Keratinocyte (primary cell): ENCODE measurements around the gene TRIM65. TPM values are rescaled to one million over a fixed set of nuclear protein-coding genes. Genes with fewer than 3 reads are reported as not detected.

ENCODE experiments used
- DNase-seq: peaks from one replicate; pipeline ENCODE4 v3.0.0-alpha.2; 2011; ENCODE audit warnings: low read depth, missing footprints, low spot score
- FAIRE-seq: peaks from 2 replicates; lab custom pipeline; 2011; peaks lifted over from hg19 to GRCh38; lab: Jason Lieb, UNC
- H2AFZ ChIP-seq: 2 replicates; pipeline ENCODE4 v1.6.0; 2012; ENCODE audit warnings: low read length, control low read depth, inconsistent platforms; ENCODE audit not compliant: control insufficient read depth
- H3K27ac ChIP-seq: 2 replicates; pipeline ENCODE4 v1.5.1; 2011; ENCODE audit warnings: low read length; ENCODE audit not compliant: control insufficient read depth, insufficient read depth
- H3K27me3 ChIP-seq: 3 replicates; pipeline ENCODE4 v1.6.0; 2011; ENCODE audit warnings: low read length; ENCODE audit not compliant: control insufficient read depth, insufficient read depth; ENCODE audit errors: extremely low read depth
- H3K36me3 ChIP-seq, 2 experiments: 2 replicates in 1 of 2; 3 replicates in 1 of 2; pipeline ENCODE4 v1.5.1; 2011; ENCODE audit warnings: low read length in 2 of 2, mild to moderate bottlenecking in 1 of 2; ENCODE audit not compliant: control insufficient read depth in 2 of 2, insufficient read depth in 2 of 2; ENCODE audit errors: extremely low read depth in 1 of 2
- H3K4me1 ChIP-seq: 3 replicates; pipeline ENCODE4 v1.5.1; 2011; ENCODE audit warnings: low read length; ENCODE audit not compliant: control insufficient read depth, insufficient read depth; ENCODE audit errors: extremely low read depth
- H3K4me2 ChIP-seq: 3 replicates; pipeline ENCODE4 v1.6.0; 2011; ENCODE audit warnings: low read depth, low read length; ENCODE audit not compliant: control insufficient read depth, insufficient read depth; ENCODE audit errors: extremely low read depth
- H3K4me3 ChIP-seq, 3 experiments: fragments of 200-600 bp in 1 of 3; sonication (generic) in 1 of 3; 2 replicates in 2 of 3; 3 replicates in 1 of 3; pipeline ENCODE4 v1.5.1; 2011 to 2016; ENCODE audit warnings: low read length in 3 of 3, mild to moderate bottlenecking in 3 of 3, control low read depth in 2 of 3, inconsistent platforms in 1 of 3, low read depth in 1 of 3, mixed read lengths in 1 of 3, mixed run types in 1 of 3, moderate library complexity in 1 of 3; ENCODE audit not compliant: control insufficient read depth in 2 of 3, insufficient read depth in 2 of 3; ENCODE audit errors: extremely low read depth in 1 of 3
- H3K79me2 ChIP-seq: 2 replicates; pipeline ENCODE4 v1.6.0; 2012; ENCODE audit warnings: low read length; ENCODE audit not compliant: control insufficient read depth, insufficient read depth
- H3K9ac ChIP-seq: 3 replicates; pipeline ENCODE4 v1.6.0; 2011; ENCODE audit warnings: low read length; ENCODE audit not compliant: control insufficient read depth, insufficient read depth; ENCODE audit errors: extremely low read depth
- H3K9me1 ChIP-seq: 3 replicates; pipeline ENCODE4 v1.6.0; 2011; ENCODE audit warnings: low read length; ENCODE audit not compliant: control insufficient read depth, insufficient read depth; ENCODE audit errors: extremely low read depth
- H3K9me3 ChIP-seq: 2 replicates; pipeline ENCODE4 v1.5.1; 2012; ENCODE audit warnings: low read depth, low read length; ENCODE audit not compliant: control insufficient read depth
- H4K20me1 ChIP-seq: 3 replicates; pipeline ENCODE4 v1.6.0; 2011; ENCODE audit warnings: low read length; ENCODE audit not compliant: control insufficient read depth, insufficient read depth; ENCODE audit errors: extremely low read depth
- EZH2 ChIP-seq: IDR thresholded peaks from one replicate; pipeline ENCODE4 v1.6.1; 2012; ENCODE audit warnings: inconsistent platforms, mild to moderate bottlenecking, low read length, moderate library complexity
- dilution Hi-C: fragments of 300-500 bp; cut with MboI; formaldehyde crosslinking; loops from one replicate; pipeline ENCODE4 v1.7.0; 2020; ENCODE audit warnings: low sequenced_read_pairs; ENCODE audit not compliant: extremely low pct_ligation_motif_present
- polyA plus RNA-seq, 5 experiments: library from polyadenylated mRNA; depleted of rRNA in 3 of 5; stranded (reverse) in 3 of 5; stranded (forward) in 1 of 5; unstranded in 1 of 5; fragments of >200 nt; gene quantifications; 1 replicate in 1 of 5; 2 replicates in 3 of 5; 3 replicates in 1 of 5; pipeline versions ENCODE4 v1.2.1 to v1.2.3, GENCODE V29; 2011 to 2012; ENCODE audit warnings: missing spikeins in 2 of 5, low read depth in 1 of 5, low replicate concordance in 1 of 5
- TF ChIP-seq, protein P1 (sequence below), 3 experiments: IDR thresholded peaks in 1 of 3; conservative IDR thresholded peaks in 1 of 3; optimal IDR thresholded peaks in 1 of 3; 2 replicates in 2 of 3; 3 replicates in 1 of 3; pipeline versions ENCODE3 to v1.5.1; 2011; ENCODE audit warnings: low read length in 3 of 3, mild to moderate bottlenecking in 3 of 3, moderate library complexity in 2 of 3, control low read depth in 1 of 3, inconsistent platforms in 1 of 3; ENCODE audit not compliant: insufficient read depth in 2 of 3; ENCODE audit errors: extremely low read depth in 1 of 3

Gene TRIM65
- polyA plus RNA-seq, 1 donor (not counting 4 experiments of a cell fraction or from before 2014, with no cell fraction given): 7.8 TPM

DNA sequence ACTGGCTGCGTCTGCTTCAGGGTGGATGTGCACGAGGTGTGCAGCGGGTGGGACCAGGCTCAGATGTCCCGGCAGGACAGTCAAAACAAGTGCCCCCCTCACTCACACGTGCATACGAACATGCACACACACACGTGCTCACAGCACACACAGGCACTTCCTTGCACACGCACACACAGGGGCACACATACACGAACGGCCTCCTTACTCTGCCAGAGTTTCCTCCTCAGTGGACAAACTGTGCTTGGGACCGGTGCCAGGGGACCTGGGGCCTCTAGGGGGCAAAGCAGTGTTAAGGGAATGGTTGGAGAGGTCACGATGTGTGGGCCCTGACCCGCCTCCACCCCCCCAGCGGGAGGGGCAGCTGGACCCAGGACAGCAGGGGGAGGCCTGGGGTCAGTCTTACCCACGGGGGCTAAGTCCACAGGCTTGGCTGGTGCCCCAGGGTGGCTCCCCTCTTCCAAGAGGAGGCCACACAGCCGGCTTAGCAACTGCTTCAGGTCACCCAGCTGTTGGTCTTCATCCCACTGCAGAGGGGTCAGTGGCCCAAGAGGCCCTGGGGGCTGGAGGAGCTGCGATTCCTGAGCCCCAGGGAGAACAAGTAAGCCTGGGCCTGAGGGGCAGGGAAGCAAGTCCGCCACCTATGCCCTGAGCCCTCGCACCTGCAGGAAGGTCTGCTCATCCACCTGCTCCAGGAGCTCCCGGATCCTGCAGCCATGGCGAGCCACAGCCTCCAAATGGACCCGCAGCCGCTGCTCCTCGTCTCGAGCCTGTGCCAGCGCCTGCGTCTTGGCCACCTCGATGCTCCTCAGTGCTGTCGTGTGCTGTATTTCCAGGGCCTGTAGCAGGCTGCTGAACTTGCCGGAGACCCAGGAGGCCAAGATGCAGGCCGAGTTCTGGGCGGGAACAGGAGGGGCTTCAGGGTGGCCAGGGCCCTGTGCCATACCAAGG, 4.9 kb downstream of the TRIM65 start:
- no peak for FAIRE-seq
- H3K4me1 ChIP-seq: peaks cover 9% of the 10 kb centered on the region

DNA sequence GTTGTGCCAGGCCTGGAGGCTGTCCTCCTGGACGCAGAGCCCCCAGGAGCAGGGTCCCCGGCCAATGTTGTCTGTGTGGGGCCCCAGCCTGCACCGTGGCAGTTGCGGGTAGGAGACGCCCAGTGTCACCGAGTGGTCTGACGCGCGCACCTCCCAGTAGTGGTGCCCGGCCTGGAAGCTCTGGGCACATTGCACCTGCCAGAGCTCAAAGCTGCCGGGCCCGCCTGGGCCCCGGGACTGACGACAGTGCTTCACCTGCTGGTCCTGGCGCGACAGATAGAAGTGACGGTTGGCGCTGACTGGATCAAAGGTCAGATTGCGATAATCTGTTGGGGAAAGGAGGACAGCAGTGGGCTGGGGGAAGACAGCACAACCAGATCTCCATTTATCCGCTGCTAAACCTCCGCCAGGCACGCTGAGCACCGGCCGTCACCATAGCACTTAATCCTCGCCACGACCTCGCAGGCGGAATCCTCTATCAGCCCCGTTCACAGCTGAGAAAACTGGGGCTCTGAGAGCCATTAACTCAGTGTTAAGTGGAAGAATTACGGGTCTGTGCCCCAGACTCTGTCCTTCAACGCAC, 5.6 kb downstream of the TRIM65 start:
- Histone ChIP-seq H3K4me3 (no peak overlapping the region), H3K27ac (no peak overlapping the region), H3K9me3 (no peaks in the 10 kb centered on the region), H3K9me1 (no peaks in the 10 kb centered on the region), H3K79me2 (peaks cover 4% of the 10 kb centered on the region), H4K20me1 (no peaks in the 10 kb centered on the region), H3K27me3 (no peaks in the 10 kb centered on the region), H2AFZ (no peak overlapping the region), H3K4me2 (no peak overlapping the region), H3K4me1 (peaks cover 9% of the 10 kb centered on the region), H3K9ac (no peak overlapping the region), H3K36me3 (peaks cover 6 to 7% of the 10 kb centered on the region in 2 experiments)
- dilution Hi-C loops: no loop called here
- FAIRE-seq: no peak
- TF ChIP-seq, protein P1, sequence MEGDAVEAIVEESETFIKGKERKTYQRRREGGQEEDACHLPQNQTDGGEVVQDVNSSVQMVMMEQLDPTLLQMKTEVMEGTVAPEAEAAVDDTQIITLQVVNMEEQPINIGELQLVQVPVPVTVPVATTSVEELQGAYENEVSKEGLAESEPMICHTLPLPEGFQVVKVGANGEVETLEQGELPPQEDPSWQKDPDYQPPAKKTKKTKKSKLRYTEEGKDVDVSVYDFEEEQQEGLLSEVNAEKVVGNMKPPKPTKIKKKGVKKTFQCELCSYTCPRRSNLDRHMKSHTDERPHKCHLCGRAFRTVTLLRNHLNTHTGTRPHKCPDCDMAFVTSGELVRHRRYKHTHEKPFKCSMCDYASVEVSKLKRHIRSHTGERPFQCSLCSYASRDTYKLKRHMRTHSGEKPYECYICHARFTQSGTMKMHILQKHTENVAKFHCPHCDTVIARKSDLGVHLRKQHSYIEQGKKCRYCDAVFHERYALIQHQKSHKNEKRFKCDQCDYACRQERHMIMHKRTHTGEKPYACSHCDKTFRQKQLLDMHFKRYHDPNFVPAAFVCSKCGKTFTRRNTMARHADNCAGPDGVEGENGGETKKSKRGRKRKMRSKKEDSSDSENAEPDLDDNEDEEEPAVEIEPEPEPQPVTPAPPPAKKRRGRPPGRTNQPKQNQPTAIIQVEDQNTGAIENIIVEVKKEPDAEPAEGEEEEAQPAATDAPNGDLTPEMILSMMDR (optimal IDR thresholded peaks at IDR 0.05 in 1 of 3, IDR thresholded peaks at IDR 0.05 in 1 of 3, conservative IDR thresholded peaks at IDR 0.05 in 1 of 3; ENCODE audit: extremely low read depth in 1 of 3, insufficient read depth in 2 of 3, low read length in 3 of 3): no peak
- no peak for TF ChIP-seq EZH2
- no peak for DNase-seq

More for the DNA sequence above, 4.9 kb downstream of the TRIM65 start:
- dilution Hi-C loops: no loop called here
- no peak overlapping the region for H3K4me3 ChIP-seq
- H3K79me2 ChIP-seq: peaks cover 4% of the 10 kb centered on the region
- H3K27ac ChIP-seq: no peak overlapping the region
- no peak for DNase-seq
- peaks cover 6 to 7% of the 10 kb centered on the region in 2 experiments for H3K36me3 ChIP-seq
- no peaks in the 10 kb centered on the region for H3K9me1 ChIP-seq
- H3K9ac ChIP-seq: no peak overlapping the region
- H3K4me2 ChIP-seq: no peak overlapping the region
- H2AFZ ChIP-seq: no peak overlapping the region
- H4K20me1 ChIP-seq: no peaks in the 10 kb centered on the region
- no peaks in the 10 kb centered on the region for H3K27me3 ChIP-seq
- TF ChIP-seq, protein P1 (optimal IDR thresholded peaks at IDR 0.05 in 1 of 3, IDR thresholded peaks at IDR 0.05 in 1 of 3, conservative IDR thresholded peaks at IDR 0.05 in 1 of 3; ENCODE audit: extremely low read depth in 1 of 3, insufficient read depth in 2 of 3, low read length in 3 of 3): no peak
- TF ChIP-seq EZH2: no peak
- H3K9me3 ChIP-seq: no peaks in the 10 kb centered on the region
